ENCODE results near the gene DNAH8. TPM values are rescaled to one million over a fixed set of nuclear protein-coding genes. Genes with fewer than 3 reads are reported as not detected.

The DNAH8 gene
- polyA plus RNA-seq, 1 of the 3 experiments (the other 2 are of a cell fraction): not detected

GRCh38 chr6:38753707-38754106 lies 38.6 kb downstream of the DNAH8 start (continued):
- no peak for TF ChIP-seq MXI1 (IDR thresholded peaks at IDR 0.05; ENCODE audit: low read depth, low read length)
- TF ChIP-seq, protein P1, sequence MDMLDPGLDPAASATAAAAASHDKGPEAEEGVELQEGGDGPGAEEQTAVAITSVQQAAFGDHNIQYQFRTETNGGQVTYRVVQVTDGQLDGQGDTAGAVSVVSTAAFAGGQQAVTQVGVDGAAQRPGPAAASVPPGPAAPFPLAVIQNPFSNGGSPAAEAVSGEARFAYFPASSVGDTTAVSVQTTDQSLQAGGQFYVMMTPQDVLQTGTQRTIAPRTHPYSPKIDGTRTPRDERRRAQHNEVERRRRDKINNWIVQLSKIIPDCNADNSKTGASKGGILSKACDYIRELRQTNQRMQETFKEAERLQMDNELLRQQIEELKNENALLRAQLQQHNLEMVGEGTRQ (IDR thresholded peaks at IDR 0.05; ENCODE audit: borderline replicate concordance, low read depth, low read length): no peak
- no peak for TF ChIP-seq TCF12 (IDR thresholded peaks at IDR 0.05)
- TF ChIP-seq SIN3A (IDR thresholded peaks at IDR 0.05; ENCODE audit: borderline replicate concordance, low read depth, low read length): no peak
- TF ChIP-seq, protein P2, sequence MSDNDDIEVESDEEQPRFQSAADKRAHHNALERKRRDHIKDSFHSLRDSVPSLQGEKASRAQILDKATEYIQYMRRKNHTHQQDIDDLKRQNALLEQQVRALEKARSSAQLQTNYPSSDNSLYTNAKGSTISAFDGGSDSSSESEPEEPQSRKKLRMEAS (IDR thresholded peaks at IDR 0.05; ENCODE audit: low read depth): no peak
- no peak for TF ChIP-seq EP300 (IDR thresholded peaks at IDR 0.05; ENCODE audit: borderline replicate concordance in 1 of 2, low read depth in 1 of 2, low read length in 1 of 2)
- TF ChIP-seq TEAD4 (IDR thresholded peaks at IDR 0.05; ENCODE audit: borderline replicate concordance, insufficient read depth): no peak

GRCh38 chr6:38755207-38755606 lies 40.1 kb downstream of the DNAH8 start:
- Histone ChIP-seq H3K79me2 (ENCODE audit: insufficient read depth) (no peaks in the 10 kb centered on the region), H3K36me3 (replicated peaks in 1 of 2; ENCODE audit: control insufficient read depth in 1 of 2, insufficient read depth in 2 of 2, low read length in 1 of 2) (no peaks in the 10 kb centered on the region), H3K9ac (no peak overlapping the region), H3K9me3 (no peaks in the 10 kb centered on the region), H3K27ac (ENCODE audit: low read depth in 2 of 2, low read length in 1 of 2) (no peak overlapping the region), H3K9me2 (no peaks in the 10 kb centered on the region), H4K20me1 (ENCODE audit: insufficient read depth) (no peaks in the 10 kb centered on the region), H3K4me1 (ENCODE audit: control insufficient read depth in 1 of 2, insufficient read depth in 2 of 2, low read depth in 1 of 2, low read length in 1 of 2) (no peaks in the 10 kb centered on the region), H3K4me2 (no peak overlapping the region), H3F3A (replicated peaks; ENCODE audit: insufficient read depth) (no peaks in the 10 kb centered on the region), H3K27me3 (ENCODE audit: insufficient read depth) (no peaks in the 10 kb centered on the region), H2AFZ (ENCODE audit: low read depth) (no peak overlapping the region), H3K4me3 (ENCODE audit: low read depth in 2 of 2, low read length in 1 of 2) (no peak overlapping the region)
- POLR2A ChIA-PET: no interaction called here
- 46% methylated on average over 3 of the region's 3 CpGs for WGBS (ENCODE audit: low lambda C conversion rate)
- CTCF ChIA-PET: no interaction called here
- no peak for DNase-seq
- TF ChIP-seq MEF2A (IDR thresholded peaks at IDR 0.05; ENCODE audit: borderline replicate concordance, low read depth): no peak
- no peak for TF ChIP-seq YY1 (IDR thresholded peaks at IDR 0.05; ENCODE audit: low read depth)
- no peak for TF ChIP-seq JUND (IDR thresholded peaks at IDR 0.05)
- TF ChIP-seq EZH2phosphoT487 (IDR thresholded peaks at IDR 0.05; ENCODE audit: borderline replicate concordance, low read depth): no peak
- no peak for TF ChIP-seq RCOR1 (IDR thresholded peaks at IDR 0.05; ENCODE audit: low read length)
- no peak for TF ChIP-seq RFX5 (IDR thresholded peaks at IDR 0.05; ENCODE audit: low read length)
- TF ChIP-seq, protein P3, sequence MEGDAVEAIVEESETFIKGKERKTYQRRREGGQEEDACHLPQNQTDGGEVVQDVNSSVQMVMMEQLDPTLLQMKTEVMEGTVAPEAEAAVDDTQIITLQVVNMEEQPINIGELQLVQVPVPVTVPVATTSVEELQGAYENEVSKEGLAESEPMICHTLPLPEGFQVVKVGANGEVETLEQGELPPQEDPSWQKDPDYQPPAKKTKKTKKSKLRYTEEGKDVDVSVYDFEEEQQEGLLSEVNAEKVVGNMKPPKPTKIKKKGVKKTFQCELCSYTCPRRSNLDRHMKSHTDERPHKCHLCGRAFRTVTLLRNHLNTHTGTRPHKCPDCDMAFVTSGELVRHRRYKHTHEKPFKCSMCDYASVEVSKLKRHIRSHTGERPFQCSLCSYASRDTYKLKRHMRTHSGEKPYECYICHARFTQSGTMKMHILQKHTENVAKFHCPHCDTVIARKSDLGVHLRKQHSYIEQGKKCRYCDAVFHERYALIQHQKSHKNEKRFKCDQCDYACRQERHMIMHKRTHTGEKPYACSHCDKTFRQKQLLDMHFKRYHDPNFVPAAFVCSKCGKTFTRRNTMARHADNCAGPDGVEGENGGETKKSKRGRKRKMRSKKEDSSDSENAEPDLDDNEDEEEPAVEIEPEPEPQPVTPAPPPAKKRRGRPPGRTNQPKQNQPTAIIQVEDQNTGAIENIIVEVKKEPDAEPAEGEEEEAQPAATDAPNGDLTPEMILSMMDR (IDR thresholded peaks at IDR 0.05): no peak
- no peak for TF ChIP-seq SMC3 (IDR thresholded peaks at IDR 0.05; ENCODE audit: low read depth, low read length)
- TF ChIP-seq, protein P4, sequence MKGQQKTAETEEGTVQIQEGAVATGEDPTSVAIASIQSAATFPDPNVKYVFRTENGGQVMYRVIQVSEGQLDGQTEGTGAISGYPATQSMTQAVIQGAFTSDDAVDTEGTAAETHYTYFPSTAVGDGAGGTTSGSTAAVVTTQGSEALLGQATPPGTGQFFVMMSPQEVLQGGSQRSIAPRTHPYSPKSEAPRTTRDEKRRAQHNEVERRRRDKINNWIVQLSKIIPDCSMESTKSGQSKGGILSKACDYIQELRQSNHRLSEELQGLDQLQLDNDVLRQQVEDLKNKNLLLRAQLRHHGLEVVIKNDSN (IDR thresholded peaks at IDR 0.05; ENCODE audit: borderline replicate concordance, low read depth): no peak
- TF ChIP-seq MXI1 (IDR thresholded peaks at IDR 0.05; ENCODE audit: low read depth, low read length): no peak
- no peak for TF ChIP-seq FOXJ3 (CRISPR knock-in tag; IDR thresholded peaks at IDR 0.05)
- no peak for TF ChIP-seq FOSL2 (IDR thresholded peaks at IDR 0.05; ENCODE audit: borderline replicate concordance, low read depth)
- TF ChIP-seq SIN3A (IDR thresholded peaks at IDR 0.05; ENCODE audit: borderline replicate concordance, low read depth, low read length): no peak
- no peak for TF ChIP-seq NFIC (IDR thresholded peaks at IDR 0.05; ENCODE audit: borderline replicate concordance)
- TF ChIP-seq, protein P5, sequence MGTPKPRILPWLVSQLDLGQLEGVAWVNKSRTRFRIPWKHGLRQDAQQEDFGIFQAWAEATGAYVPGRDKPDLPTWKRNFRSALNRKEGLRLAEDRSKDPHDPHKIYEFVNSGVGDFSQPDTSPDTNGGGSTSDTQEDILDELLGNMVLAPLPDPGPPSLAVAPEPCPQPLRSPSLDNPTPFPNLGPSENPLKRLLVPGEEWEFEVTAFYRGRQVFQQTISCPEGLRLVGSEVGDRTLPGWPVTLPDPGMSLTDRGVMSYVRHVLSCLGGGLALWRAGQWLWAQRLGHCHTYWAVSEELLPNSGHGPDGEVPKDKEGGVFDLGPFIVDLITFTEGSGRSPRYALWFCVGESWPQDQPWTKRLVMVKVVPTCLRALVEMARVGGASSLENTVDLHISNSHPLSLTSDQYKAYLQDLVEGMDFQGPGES (IDR thresholded peaks at IDR 0.05; ENCODE audit: low read depth, low read length): no peak
- TF ChIP-seq, protein P1 (IDR thresholded peaks at IDR 0.05; ENCODE audit: borderline replicate concordance, low read depth, low read length): no peak
